Activated CD8-positive, alpha-beta memory T cell treated with anti-CD3 and anti-CD28 coated beads, Interleukin-2, amount 10 ng/mL, durations not matched to agents 7 days and 5 days (primary cell): ENCODE measurements around the gene SHROOM3. TPM values are rescaled to one million over a fixed set of nuclear protein-coding genes. Genes with fewer than 3 reads are reported as not detected.
A peak's percentile ranks its signal among the peaks of the same experiment; 100 is the strongest.

Experiments used
- ATAC-seq: fragments of 150-1000 bp; cut with Tn5 transposase; one replicate; pipeline ENCODE4 v1.10.0; 2021; ENCODE audit warnings: moderate library complexity
- CTCF ChIA-PET: fragments of 350-600 bp; sonication (Branson Sonifier 250); formaldehyde crosslinking; loops from one replicate; lab custom pipeline; 2021; ENCODE audit warnings: antibody characterized with exemption; lab: Charles Lee
- DNase-seq: peaks from one replicate; pipeline ENCODE4 v3.0.0-alpha.2; 2020
- H3K27ac Mint-ChIP-seq: one replicate; pipeline ENCODE4 v1.8.0; 2021; ENCODE audit warnings: mild to moderate bottlenecking, mixed read lengths
- H3K27me3 Mint-ChIP-seq: one replicate; pipeline ENCODE4 v1.8.0; 2021; ENCODE audit warnings: mixed read lengths
- H3K36me3 Mint-ChIP-seq: one replicate; pipeline ENCODE4 v1.8.0; 2021; ENCODE audit warnings: mild to moderate bottlenecking, mixed read lengths
- H3K4me1 Mint-ChIP-seq: one replicate; pipeline ENCODE4 v1.8.0; 2021; ENCODE audit warnings: mixed read lengths
- H3K4me3 Mint-ChIP-seq: one replicate; pipeline ENCODE4 v1.8.0; 2021; ENCODE audit warnings: mild to moderate bottlenecking, moderate library complexity, mixed read lengths
- H3K9me3 Mint-ChIP-seq: one replicate; pipeline ENCODE4 v1.8.0; 2022; ENCODE audit warnings: low read depth, mixed read lengths
- total RNA-seq, 2 experiments: library from RNA; stranded (reverse); gene quantifications; one replicate each; pipeline ENCODE4 v1.2.3, GENCODE V29; 2021

Gene SHROOM3
- total RNA-seq, 2 experiments from 2014 or later, result 0.09 TPM; not detected in 1

DNA sequence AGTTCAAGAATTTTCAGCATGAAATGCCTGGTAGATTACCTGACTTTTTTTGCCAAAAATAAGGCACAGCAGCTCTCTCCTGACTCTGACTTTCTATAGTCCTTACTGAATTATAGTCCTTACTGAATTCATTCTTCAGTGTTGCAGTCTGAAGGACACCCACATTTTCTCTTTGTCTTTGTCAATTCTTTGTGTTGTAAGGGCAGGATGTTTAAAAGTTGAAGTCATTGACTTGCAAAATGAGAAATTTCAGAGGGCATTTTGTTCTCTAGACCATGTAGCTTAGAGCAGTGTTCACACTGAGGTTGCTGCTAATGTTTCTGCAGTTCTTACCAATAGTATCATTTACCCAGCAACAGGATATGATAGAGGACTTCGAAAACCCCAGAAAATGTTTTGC, 295.0 kb downstream of the SHROOM3 start:
- ATAC-seq (no peak), DNase-seq (no peak)
- Mint-ChIP-seq H3K4me3 (no peak overlapping the region), H3K4me1 (no peaks in the 10 kb centered on the region), H3K9me3 (no peaks in the 10 kb centered on the region), H3K27ac (no peak overlapping the region), H3K36me3 (no peaks in the 10 kb centered on the region), H3K27me3 (peaks cover 28% of the 10 kb centered on the region)
- CTCF ChIA-PET, result no interaction called here

DNA sequence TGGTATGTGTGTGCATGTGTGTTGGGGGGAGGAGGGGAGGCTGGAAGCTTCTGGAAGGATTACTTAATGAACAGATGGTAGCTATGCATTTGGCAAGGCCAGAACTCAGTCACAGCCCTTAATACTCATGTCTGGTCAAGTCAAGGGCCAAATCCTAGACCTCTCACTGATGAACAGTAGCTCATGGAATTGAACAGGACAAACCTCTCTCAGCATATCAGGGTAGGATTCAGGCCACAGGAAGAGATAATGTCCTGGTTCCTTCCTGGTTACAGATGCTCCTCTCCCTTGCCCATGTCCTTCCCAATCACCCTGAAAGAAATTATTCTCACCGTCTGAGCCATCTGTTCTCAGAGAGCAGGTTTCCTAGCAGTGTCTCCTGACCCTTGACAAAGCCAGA, 297.2 kb downstream of the SHROOM3 start:
- Mint-ChIP-seq H3K36me3 (no peaks in the 10 kb centered on the region), H3K4me1 (no peaks in the 10 kb centered on the region), H3K27ac (no peak overlapping the region), H3K27me3 (peaks cover 28% of the 10 kb centered on the region), H3K9me3 (no peaks in the 10 kb centered on the region), H3K4me3 (no peak overlapping the region)
- ATAC-seq, result no peak
- no peak for DNase-seq
- CTCF ChIA-PET, result interaction anchor here (1.2 kb wide), 1 partner anchor 209 kb away, joined by 3 read pairs; no protein-coding TSS in a partner anchor

DNA sequence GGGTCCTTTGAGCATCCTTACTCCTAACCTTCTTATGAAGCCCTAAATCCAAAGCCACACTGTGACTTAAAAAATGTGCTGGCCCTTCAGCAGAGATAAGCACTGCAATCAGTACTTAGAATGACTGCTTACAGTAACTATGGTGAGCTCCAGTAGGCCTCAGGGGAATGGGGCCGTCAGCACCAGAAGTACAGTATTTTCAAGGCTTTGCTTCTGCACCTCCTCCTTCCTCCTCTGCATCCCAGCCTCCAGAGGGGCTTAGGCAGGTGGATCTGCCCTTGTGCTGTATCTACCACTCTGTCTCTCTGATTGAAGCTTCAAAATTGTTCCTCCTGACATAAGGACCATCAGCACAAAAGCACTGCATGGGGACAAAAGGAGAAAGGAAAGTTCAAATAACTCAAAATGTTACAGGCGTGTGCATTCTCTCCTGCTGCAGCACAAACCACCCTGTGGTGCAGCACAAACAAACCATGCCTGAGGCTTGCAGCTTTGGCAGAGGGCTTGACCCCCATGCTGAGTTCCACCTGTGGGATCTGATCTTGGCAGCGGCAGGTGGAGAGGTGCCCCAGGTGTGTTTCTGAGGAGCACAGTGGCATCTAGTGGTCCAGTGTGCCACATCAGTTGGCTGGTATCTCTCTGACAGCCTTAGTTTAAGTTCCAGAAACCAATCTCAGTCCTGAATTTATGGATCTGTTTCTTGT, 298.2 kb downstream of the SHROOM3 start:
- peaks cover 32% of the 10 kb centered on the region for H3K27me3 Mint-ChIP-seq
- no peaks in the 10 kb centered on the region for H3K36me3 Mint-ChIP-seq
- CTCF ChIA-PET, result no interaction called here
- H3K27ac Mint-ChIP-seq, result no peak overlapping the region
- DNase-seq (no peak), ATAC-seq (no peak)
- H3K4me1 Mint-ChIP-seq, result peaks cover 3% of the 10 kb centered on the region
- no peaks in the 10 kb centered on the region for H3K9me3 Mint-ChIP-seq
- H3K4me3 Mint-ChIP-seq, result no peak overlapping the region

DNA sequence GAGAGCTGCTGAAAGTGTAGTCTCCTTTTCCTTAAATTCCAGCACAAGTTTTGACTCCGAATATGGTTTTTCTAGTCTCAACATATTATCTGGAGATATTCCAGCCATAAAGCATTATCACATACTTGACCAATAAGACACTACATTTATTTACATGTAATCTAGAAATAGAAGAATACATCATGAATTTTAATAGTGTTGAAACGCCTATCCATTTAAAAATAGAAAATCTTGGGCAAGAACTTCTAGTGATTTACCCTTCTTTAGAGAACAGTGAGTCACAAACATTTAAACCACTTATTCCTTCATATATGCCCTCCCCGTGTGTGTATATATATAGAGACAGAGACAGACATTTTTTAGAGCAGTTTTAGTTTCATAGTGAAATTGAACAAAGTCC, 301.4 kb downstream of the SHROOM3 start:
- CTCF ChIA-PET, result no interaction called here
- Mint-ChIP-seq H3K27me3 (peaks cover 22% of the 10 kb centered on the region), H3K27ac (no peak overlapping the region), H3K9me3 (no peaks in the 10 kb centered on the region), H3K4me1 (peaks cover 5% of the 10 kb centered on the region), H3K4me3 (no peak overlapping the region), H3K36me3 (no peaks in the 10 kb centered on the region)
- DNase-seq, result no peak
- no peak for ATAC-seq

DNA sequence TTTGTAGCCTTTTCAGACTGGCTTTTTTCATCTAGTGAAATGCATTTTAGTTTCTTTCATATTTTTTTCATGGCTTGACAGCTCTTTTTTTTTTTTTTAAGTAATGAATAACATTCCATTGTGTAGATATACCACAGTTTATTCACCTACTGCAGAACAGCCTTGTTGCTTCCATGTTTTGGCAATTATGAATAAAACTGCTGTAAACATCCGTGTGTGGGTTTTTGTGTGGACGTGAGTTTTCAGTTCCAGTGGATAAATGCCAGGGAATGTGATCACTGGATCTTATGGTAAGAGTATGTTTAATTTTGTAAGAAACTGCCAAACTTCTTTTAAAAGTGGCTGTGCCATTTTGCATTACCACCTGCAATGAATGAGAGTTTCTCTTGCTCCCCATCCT, 302.2 kb downstream of the SHROOM3 start:
- ATAC-seq (no peak), DNase-seq (no peak)
- no peak overlapping the region for H3K4me3 Mint-ChIP-seq
- H3K4me1 Mint-ChIP-seq, result peaks cover 5% of the 10 kb centered on the region
- no peaks in the 10 kb centered on the region for H3K9me3 Mint-ChIP-seq
- H3K27ac Mint-ChIP-seq, result no peak overlapping the region
- H3K36me3 Mint-ChIP-seq, result no peaks in the 10 kb centered on the region
- peaks cover 22% of the 10 kb centered on the region for H3K27me3 Mint-ChIP-seq
- CTCF ChIA-PET, result no interaction called here

DNA sequence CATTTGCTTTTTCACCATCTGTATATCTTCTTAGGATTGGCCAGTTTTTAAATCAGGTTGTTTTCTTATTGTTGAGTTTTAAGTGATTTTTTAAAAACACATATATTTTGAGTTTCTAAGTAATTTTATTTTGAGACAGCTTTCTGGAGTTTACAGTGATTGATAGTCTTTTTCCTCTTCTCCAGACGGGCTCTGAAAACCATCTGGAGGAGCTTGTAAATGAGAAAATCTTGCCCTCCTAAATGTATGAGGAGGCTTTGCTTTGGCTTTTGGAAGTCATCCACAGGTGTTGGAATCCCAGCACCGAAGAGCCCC, 302.7 kb downstream of the SHROOM3 start:
- Mint-ChIP-seq H3K27me3 (peaks cover 22% of the 10 kb centered on the region), H3K4me3 (no peak overlapping the region), H3K9me3 (no peaks in the 10 kb centered on the region), H3K4me1 (peaks cover 5% of the 10 kb centered on the region), H3K36me3 (no peaks in the 10 kb centered on the region), H3K27ac (no peak overlapping the region)
- DNase-seq, result no peak
- ATAC-seq, result no peak
- CTCF ChIA-PET, result interaction anchor here (1.0 kb wide), 1 partner anchor 26 kb away, joined by 3 read pairs; no protein-coding TSS in a partner anchor

DNA sequence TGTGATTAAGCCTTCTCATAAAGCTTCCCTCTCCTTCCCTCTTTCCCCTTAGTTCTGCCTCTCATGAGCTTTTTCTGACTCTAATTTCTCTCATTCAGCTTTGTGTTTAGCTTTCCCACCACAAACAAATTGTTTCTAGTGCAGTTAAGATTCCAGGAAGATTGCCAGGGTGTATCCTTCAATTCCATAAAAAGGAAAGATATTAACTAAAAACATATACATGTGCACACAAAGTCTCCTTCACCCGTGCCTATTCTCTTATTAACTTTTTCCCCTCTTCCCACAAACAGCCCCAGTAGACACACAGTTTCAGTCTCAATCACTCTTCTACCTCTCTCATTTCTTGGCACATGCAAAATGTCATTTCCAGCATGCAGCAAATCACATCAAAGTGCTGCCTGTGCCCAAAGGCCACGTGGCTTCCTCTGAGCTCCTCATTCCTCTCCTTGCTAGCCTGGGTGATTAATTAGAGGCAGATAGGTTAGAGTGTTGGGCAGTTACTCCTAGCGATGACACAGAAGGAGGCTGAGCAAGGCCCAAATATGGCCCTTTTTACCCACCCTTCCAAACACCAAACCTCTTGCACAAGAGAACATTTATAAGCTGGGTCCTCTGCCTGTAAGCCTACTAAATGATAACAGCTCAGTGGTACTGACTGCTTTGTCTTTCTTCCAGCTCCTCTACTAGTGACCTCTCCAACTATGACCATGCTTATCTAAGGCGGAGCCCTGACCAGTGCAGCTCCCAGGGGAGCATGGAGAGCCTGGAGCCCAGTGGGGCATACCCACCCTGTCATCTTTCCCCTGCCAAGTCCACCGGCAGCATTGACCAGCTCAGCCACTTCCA, 303.3 kb downstream of the SHROOM3 start:
- H3K4me1 Mint-ChIP-seq, result peaks cover 5% of the 10 kb centered on the region
- peak; percentile 47 for ATAC-seq
- no peak overlapping the region for H3K4me3 Mint-ChIP-seq
- H3K9me3 Mint-ChIP-seq, result no peaks in the 10 kb centered on the region
- CTCF ChIA-PET, result interaction anchor here (1.0 kb wide), 1 partner anchor 26 kb away, joined by 3 read pairs; no protein-coding TSS in a partner anchor
- H3K36me3 Mint-ChIP-seq, result no peaks in the 10 kb centered on the region
- no peak for DNase-seq
- H3K27ac Mint-ChIP-seq, result no peak overlapping the region
- peaks cover 25% of the 10 kb centered on the region for H3K27me3 Mint-ChIP-seq

DNA sequence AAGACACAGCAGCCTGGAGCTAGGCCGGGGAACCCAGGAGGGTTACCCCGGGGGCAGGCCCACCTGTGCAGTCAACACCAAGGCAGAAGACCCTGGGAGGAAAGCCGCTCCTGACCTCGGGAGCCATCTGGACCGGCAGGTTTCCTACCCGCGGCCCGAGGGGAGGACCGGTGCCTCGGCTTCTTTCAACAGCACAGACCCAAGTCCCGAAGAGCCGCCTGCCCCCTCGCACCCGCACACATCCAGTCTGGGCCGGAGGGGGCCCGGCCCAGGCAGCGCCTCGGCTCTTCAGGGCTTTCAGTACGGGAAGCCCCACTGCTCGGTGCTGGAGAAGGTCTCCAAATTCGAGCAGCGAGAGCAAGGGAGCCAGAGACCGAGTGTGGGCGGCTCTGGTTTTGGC, 305.2 kb downstream of the SHROOM3 start:
- DNase-seq (no peak), ATAC-seq (no peak)
- peaks cover 21% of the 10 kb centered on the region for H3K27me3 Mint-ChIP-seq
- H3K4me1 Mint-ChIP-seq, result peaks cover 5% of the 10 kb centered on the region
- no peaks in the 10 kb centered on the region for H3K36me3 Mint-ChIP-seq
- H3K9me3 Mint-ChIP-seq, result no peaks in the 10 kb centered on the region
- no peak overlapping the region for H3K27ac Mint-ChIP-seq
- CTCF ChIA-PET, result no interaction called here
- no peak overlapping the region for H3K4me3 Mint-ChIP-seq

DNA sequence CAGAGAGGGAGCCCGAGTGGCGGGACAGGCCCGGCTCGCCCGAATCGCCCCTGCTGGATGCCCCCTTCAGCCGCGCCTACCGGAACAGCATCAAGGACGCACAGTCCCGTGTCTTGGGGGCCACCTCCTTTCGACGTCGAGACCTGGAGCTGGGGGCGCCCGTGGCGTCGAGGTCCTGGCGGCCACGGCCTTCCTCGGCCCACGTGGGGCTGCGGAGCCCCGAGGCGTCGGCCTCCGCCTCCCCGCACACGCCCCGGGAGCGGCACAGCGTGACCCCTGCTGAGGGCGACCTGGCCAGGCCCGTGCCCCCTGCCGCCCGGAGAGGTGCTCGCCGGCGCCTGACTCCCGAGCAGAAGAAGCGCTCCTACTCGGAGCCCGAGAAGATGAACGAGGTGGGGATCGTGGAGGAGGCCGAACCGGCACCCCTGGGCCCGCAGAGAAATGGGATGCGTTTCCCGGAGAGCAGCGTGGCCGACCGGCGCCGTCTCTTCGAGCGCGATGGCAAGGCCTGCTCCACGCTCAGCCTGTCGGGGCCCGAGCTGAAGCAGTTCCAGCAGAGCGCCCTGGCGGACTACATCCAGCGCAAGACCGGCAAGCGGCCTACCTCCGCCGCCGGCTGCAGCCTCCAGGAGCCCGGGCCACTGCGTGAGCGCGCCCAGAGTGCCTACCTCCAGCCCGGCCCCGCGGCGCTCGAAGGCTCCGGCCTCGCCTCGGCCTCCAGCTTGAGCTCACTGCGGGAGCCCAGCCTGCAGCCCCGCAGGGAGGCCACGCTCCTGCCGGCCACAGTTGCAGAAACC, 306.0 kb downstream of the SHROOM3 start:
- H3K27ac Mint-ChIP-seq, result no peak overlapping the region
- CTCF ChIA-PET, result no interaction called here

DNA sequence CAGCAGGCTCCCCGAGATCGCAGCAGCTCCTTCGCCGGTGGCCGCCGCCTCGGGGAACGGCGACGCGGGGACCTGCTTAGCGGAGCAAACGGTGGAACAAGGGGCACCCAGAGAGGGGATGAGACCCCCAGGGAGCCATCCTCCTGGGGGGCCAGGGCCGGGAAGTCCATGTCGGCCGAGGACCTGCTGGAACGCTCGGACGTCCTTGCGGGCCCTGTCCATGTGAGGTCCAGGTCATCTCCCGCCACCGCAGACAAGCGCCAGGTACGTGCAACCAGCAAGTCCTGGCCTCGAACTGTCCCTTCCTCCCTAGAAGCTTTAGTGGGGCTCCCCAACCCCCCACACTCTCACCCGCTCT, 306.6 kb downstream of the SHROOM3 start:
- no peak for DNase-seq
- CTCF ChIA-PET, result interaction anchor here (0.6 kb wide), 1 partner anchor 16 kb away, joined by 3 read pairs; no protein-coding TSS in a partner anchor
- Mint-ChIP-seq H3K27ac (no peak overlapping the region), H3K4me1 (peaks cover 5% of the 10 kb centered on the region), H3K36me3 (no peaks in the 10 kb centered on the region), H3K9me3 (no peaks in the 10 kb centered on the region), H3K4me3 (no peak overlapping the region), H3K27me3 (peaks cover 17% of the 10 kb centered on the region)
- ATAC-seq, result no peak

More for the DNA sequence above, 306.0 kb downstream of the SHROOM3 start:
- no peaks in the 10 kb centered on the region for H3K9me3 Mint-ChIP-seq
- no peak for ATAC-seq
- no peak for DNase-seq
- no peak overlapping the region for H3K4me3 Mint-ChIP-seq
- H3K27me3 Mint-ChIP-seq, result peaks cover 21% of the 10 kb centered on the region
- peaks cover 5% of the 10 kb centered on the region for H3K4me1 Mint-ChIP-seq
- H3K36me3 Mint-ChIP-seq, result no peaks in the 10 kb centered on the region

DNA sequence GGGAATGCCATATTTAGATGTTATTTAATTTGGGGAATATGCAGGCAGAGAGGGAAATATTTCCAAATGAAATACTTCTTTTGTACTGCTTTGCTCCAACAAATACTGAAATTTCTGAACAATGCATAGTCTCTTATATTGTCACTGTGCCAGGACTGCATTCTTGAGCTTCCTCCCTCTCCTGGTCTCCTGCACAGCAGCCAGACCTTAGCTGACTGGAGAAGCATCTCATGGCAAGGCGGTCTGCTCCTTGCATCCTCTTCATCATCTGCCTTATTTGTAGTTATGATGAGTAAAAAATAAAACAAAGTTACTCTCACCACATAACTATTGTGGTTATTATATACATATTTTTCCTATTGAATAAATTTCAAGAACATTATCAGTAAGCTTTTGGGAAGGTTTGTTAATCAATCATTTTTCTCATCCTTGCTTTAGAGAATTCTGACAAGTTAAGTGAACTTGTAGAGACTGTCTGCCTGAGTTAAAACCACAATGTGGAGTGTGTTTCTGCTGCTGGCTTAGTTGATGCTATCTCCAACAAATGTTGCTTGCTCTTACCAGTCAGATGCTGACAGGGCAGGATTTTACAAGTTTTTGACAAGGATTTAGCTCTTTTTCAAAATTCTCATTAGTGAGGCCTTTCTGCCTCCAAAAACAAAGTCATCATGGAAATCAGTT, 309.4 kb downstream of the SHROOM3 start:
- no peak for DNase-seq
- H3K36me3 Mint-ChIP-seq, result no peaks in the 10 kb centered on the region
- H3K9me3 Mint-ChIP-seq, result no peaks in the 10 kb centered on the region
- H3K4me3 Mint-ChIP-seq, result no peak overlapping the region
- CTCF ChIA-PET, result no interaction called here
- no peak overlapping the region for H3K27ac Mint-ChIP-seq
- no peaks in the 10 kb centered on the region for H3K4me1 Mint-ChIP-seq
- peaks cover 14% of the 10 kb centered on the region for H3K27me3 Mint-ChIP-seq
- ATAC-seq, result no peak

DNA sequence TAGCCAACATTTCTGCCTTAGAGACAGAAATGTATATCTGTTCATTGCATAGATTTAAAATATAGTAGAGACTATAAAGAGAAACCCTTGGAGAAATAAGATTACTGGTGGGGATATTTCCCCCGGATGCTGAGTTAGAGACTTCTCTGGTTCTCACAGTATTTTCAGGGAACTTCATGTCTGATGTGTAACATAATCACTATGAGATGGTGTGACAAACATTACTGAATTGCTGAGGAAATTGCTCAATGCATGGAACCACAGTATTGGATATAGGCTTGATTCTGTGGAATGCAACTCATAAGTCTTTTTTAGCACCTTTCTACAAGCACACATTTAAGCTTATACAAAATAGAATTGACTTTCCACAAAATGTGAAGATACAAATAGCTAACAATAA, 310.2 kb downstream of the SHROOM3 start:
- Mint-ChIP-seq H3K36me3 (no peaks in the 10 kb centered on the region), H3K9me3 (no peaks in the 10 kb centered on the region), H3K4me1 (no peaks in the 10 kb centered on the region), H3K27ac (no peak overlapping the region), H3K4me3 (no peak overlapping the region), H3K27me3 (peaks cover 20% of the 10 kb centered on the region)
- no peak for DNase-seq
- CTCF ChIA-PET, result no interaction called here
- no peak for ATAC-seq

DNA sequence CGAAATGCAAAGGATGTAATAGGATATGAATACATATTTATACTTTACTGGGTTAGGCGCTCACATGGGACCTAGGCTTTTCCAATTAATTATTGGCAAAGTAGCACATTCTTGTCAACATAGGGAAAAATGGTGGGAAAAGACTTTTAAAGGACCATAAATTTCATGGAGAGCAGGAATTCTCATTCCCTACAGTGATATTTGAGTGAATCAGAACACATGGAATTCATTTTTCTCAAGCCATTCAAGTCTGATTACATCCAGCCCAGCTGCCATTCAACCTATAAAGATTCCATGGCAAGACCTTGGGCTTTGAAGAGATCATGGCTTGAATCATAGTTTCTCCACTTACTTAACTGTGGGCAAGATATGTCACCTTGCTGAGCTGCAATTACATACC, 312.5 kb downstream of the SHROOM3 start:
- peaks cover 35% of the 10 kb centered on the region for H3K27me3 Mint-ChIP-seq
- DNase-seq (no peak), ATAC-seq (no peak)
- H3K4me1 Mint-ChIP-seq, result no peaks in the 10 kb centered on the region
- no peaks in the 10 kb centered on the region for H3K36me3 Mint-ChIP-seq
- H3K4me3 Mint-ChIP-seq, result no peak overlapping the region
- H3K27ac Mint-ChIP-seq, result no peak overlapping the region
- CTCF ChIA-PET, result no interaction called here
- H3K9me3 Mint-ChIP-seq, result peaks cover 2% of the 10 kb centered on the region
